ENCODE data around the gene CA5A.
"Not testable (repeated sequence)": the region's sequence is repeated elsewhere in the genome, so short reads cannot be mapped to it uniquely, and the experiment has no call there.

Gene CA5A

GRCh38 chr16:87911106-87911763 lies 25.1 kb downstream of the CA5A start:
- H3K4me2 ChIP-seq (ENCODE audit: insufficient read depth, low read length); ATAC-seq (ENCODE audit: insufficient read depth, low read depth); H3K79me2 ChIP-seq (ENCODE audit: insufficient read depth, low read length); H3K27me3 ChIP-seq (ENCODE audit: insufficient read depth, low read length, poor library complexity); H2AFZ ChIP-seq (ENCODE audit: low read depth, low read length); DNase-seq; H3K9ac ChIP-seq (ENCODE audit: low read depth, low read length); H3K36me3 ChIP-seq (ENCODE audit: insufficient read depth, low read length); H4K20me1 ChIP-seq (ENCODE audit: insufficient read depth, low read length); H3K4me1 ChIP-seq (ENCODE audit: insufficient read depth, low read length); H3K27ac ChIP-seq (ENCODE audit: low read length); H3K9me3 ChIP-seq (ENCODE audit: insufficient read depth, low read length, severe bottlenecking); H3K4me3 ChIP-seq (ENCODE audit: low read depth in 1 of 2, low read length in 2 of 2): not testable (repeated sequence)

GRCh38 chr16:87909203-87909935 lies 27.0 kb downstream of the CA5A start:
- peak; percentile 91 for DNase-seq
- TF ChIP-seq CTCF (IDR thresholded peaks at IDR 0.05; ENCODE audit: borderline replicate concordance, extremely low read depth, low read length, poor library complexity, severe bottlenecking): peak; percentile 85

GRCh38 chr16:87908101-87908500 lies 28.2 kb downstream of the CA5A start:
- not testable (repeated sequence) for H3K79me2 ChIP-seq (ENCODE audit: insufficient read depth, low read length); H3K4me3 ChIP-seq (ENCODE audit: low read depth in 1 of 2, low read length in 2 of 2); H3K27ac ChIP-seq (ENCODE audit: low read length); H3K9ac ChIP-seq (ENCODE audit: low read depth, low read length); H3K4me1 ChIP-seq (ENCODE audit: insufficient read depth, low read length); H2AFZ ChIP-seq (ENCODE audit: low read depth, low read length); H3K27me3 ChIP-seq (ENCODE audit: insufficient read depth, low read length, poor library complexity); H3K9me3 ChIP-seq (ENCODE audit: insufficient read depth, low read length, severe bottlenecking); H3K36me3 ChIP-seq (ENCODE audit: insufficient read depth, low read length); H4K20me1 ChIP-seq (ENCODE audit: insufficient read depth, low read length); ATAC-seq (ENCODE audit: insufficient read depth, low read depth); DNase-seq; H3K4me2 ChIP-seq (ENCODE audit: insufficient read depth, low read length)

More at GRCh38 chr16:87909203-87909935, 27.0 kb downstream of the CA5A start:
- not testable (repeated sequence) for H3K4me1 ChIP-seq (ENCODE audit: insufficient read depth, low read length); H3K9me3 ChIP-seq (ENCODE audit: insufficient read depth, low read length, severe bottlenecking); H3K36me3 ChIP-seq (ENCODE audit: insufficient read depth, low read length); H4K20me1 ChIP-seq (ENCODE audit: insufficient read depth, low read length); H3K4me3 ChIP-seq (ENCODE audit: low read depth in 1 of 2, low read length in 2 of 2); H3K79me2 ChIP-seq (ENCODE audit: insufficient read depth, low read length); H3K27me3 ChIP-seq (ENCODE audit: insufficient read depth, low read length, poor library complexity)
- peak; percentile 94 for ATAC-seq (ENCODE audit: insufficient read depth, low read depth)
- Histone ChIP-seq H3K9ac (ENCODE audit: low read depth, low read length) (peak overlapping the region; percentile 30), H3K4me2 (ENCODE audit: insufficient read depth, low read length) (peak overlapping the region; percentile 53), H3K27ac (ENCODE audit: low read length) (peak overlapping the region; percentile 63), H2AFZ (ENCODE audit: low read depth, low read length) (peak overlapping the region; percentile 61)

- not testable (repeated sequence) for H3K4me1 ChIP-seq (ENCODE audit: insufficient read depth, low read length); H3K36me3 ChIP-seq (ENCODE audit: insufficient read depth, low read length); H3K9ac ChIP-seq (ENCODE audit: low read depth, low read length); DNase-seq; H3K4me2 ChIP-seq (ENCODE audit: insufficient read depth, low read length); H4K20me1 ChIP-seq (ENCODE audit: insufficient read depth, low read length); H2AFZ ChIP-seq (ENCODE audit: low read depth, low read length); ATAC-seq (ENCODE audit: insufficient read depth, low read depth); H3K79me2 ChIP-seq (ENCODE audit: insufficient read depth, low read length); H3K27ac ChIP-seq (ENCODE audit: low read length); H3K9me3 ChIP-seq (ENCODE audit: insufficient read depth, low read length, severe bottlenecking); H3K4me3 ChIP-seq (ENCODE audit: low read depth in 1 of 2, low read length in 2 of 2); H3K27me3 ChIP-seq (ENCODE audit: insufficient read depth, low read length, poor library complexity)
Observed at GRCh38 chr16:87905521-87905920, 30.8 kb downstream of the CA5A start.

- H2AFZ ChIP-seq (ENCODE audit: low read depth, low read length); H3K79me2 ChIP-seq (ENCODE audit: insufficient read depth, low read length); H3K4me3 ChIP-seq (ENCODE audit: low read depth in 1 of 2, low read length in 2 of 2); H3K27ac ChIP-seq (ENCODE audit: low read length); H4K20me1 ChIP-seq (ENCODE audit: insufficient read depth, low read length); H3K9me3 ChIP-seq (ENCODE audit: insufficient read depth, low read length, severe bottlenecking); H3K9ac ChIP-seq (ENCODE audit: low read depth, low read length); H3K4me2 ChIP-seq (ENCODE audit: insufficient read depth, low read length); ATAC-seq (ENCODE audit: insufficient read depth, low read depth); H3K27me3 ChIP-seq (ENCODE audit: insufficient read depth, low read length, poor library complexity); H3K36me3 ChIP-seq (ENCODE audit: insufficient read depth, low read length); DNase-seq: not testable (repeated sequence)
- peaks cover 14% of the 10 kb centered on the region for H3K4me1 ChIP-seq (ENCODE audit: insufficient read depth, low read length)
Observed at GRCh38 chr16:87904963-87905362, 31.4 kb downstream of the CA5A start.

GRCh38 chr16:87900489-87900888 lies 35.8 kb downstream of the CA5A start:
- DNase-seq; H3K27me3 ChIP-seq (ENCODE audit: insufficient read depth, low read length, poor library complexity); H3K4me3 ChIP-seq (ENCODE audit: low read depth in 1 of 2, low read length in 2 of 2); H3K9ac ChIP-seq (ENCODE audit: low read depth, low read length); H3K36me3 ChIP-seq (ENCODE audit: insufficient read depth, low read length); H3K9me3 ChIP-seq (ENCODE audit: insufficient read depth, low read length, severe bottlenecking); H3K79me2 ChIP-seq (ENCODE audit: insufficient read depth, low read length); H4K20me1 ChIP-seq (ENCODE audit: insufficient read depth, low read length); H2AFZ ChIP-seq (ENCODE audit: low read depth, low read length); ATAC-seq (ENCODE audit: insufficient read depth, low read depth); H3K4me2 ChIP-seq (ENCODE audit: insufficient read depth, low read length): not testable (repeated sequence)
- Histone ChIP-seq H3K4me1 (ENCODE audit: insufficient read depth, low read length) (peaks cover 47% of the 10 kb centered on the region), H3K27ac (ENCODE audit: low read length) (peak overlapping the region; percentile 53; the same call in 1 of the 2 replicates)

Data from DND-41 (cell line).